AG09309 (cell line): ENCODE measurements around the gene MAB21L4.

Experiments
- DNase-seq: peaks from one replicate; pipeline ENCODE4 v3.0.0-alpha.2; 2010; ENCODE audit warnings: low read depth
- H3K4me3 ChIP-seq: 2 replicates; pipeline ENCODE4 v1.5.1; 2011; ENCODE audit warnings: mild to moderate bottlenecking, low read depth, low read length, moderate library complexity; ENCODE audit not compliant: control insufficient read depth
- TF ChIP-seq, protein P1 (sequence below): IDR thresholded peaks from 2 replicates; pipeline ENCODE4 v1.5.1; 2011; ENCODE audit warnings: mild to moderate bottlenecking, low read depth, low read length, inconsistent platforms; ENCODE audit not compliant: insufficient read depth, control insufficient read depth; ENCODE audit errors: missing control alignments

Gene MAB21L4

DNA sequence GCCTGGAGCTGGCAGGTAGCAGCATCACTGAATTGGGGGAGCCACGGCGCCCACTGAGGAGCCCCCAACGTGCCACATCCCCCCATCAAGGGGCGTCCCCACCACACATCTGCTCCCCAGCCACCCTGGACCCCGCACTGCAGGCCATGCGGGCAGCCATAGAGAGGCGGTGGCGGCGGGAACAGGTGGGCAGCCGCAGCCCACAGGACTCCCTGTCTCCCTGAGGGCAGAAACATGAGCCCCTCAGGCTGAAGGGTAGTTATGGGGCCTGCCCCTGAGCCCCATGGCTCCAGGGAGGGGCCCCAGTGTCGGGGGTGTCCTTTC is 36.7 kb upstream of the MAB21L4 start:
- H3K4me3 ChIP-seq, result no peak overlapping the region
- DNase-seq, result no peak
- TF ChIP-seq, protein P1, sequence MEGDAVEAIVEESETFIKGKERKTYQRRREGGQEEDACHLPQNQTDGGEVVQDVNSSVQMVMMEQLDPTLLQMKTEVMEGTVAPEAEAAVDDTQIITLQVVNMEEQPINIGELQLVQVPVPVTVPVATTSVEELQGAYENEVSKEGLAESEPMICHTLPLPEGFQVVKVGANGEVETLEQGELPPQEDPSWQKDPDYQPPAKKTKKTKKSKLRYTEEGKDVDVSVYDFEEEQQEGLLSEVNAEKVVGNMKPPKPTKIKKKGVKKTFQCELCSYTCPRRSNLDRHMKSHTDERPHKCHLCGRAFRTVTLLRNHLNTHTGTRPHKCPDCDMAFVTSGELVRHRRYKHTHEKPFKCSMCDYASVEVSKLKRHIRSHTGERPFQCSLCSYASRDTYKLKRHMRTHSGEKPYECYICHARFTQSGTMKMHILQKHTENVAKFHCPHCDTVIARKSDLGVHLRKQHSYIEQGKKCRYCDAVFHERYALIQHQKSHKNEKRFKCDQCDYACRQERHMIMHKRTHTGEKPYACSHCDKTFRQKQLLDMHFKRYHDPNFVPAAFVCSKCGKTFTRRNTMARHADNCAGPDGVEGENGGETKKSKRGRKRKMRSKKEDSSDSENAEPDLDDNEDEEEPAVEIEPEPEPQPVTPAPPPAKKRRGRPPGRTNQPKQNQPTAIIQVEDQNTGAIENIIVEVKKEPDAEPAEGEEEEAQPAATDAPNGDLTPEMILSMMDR, result no peak

DNA sequence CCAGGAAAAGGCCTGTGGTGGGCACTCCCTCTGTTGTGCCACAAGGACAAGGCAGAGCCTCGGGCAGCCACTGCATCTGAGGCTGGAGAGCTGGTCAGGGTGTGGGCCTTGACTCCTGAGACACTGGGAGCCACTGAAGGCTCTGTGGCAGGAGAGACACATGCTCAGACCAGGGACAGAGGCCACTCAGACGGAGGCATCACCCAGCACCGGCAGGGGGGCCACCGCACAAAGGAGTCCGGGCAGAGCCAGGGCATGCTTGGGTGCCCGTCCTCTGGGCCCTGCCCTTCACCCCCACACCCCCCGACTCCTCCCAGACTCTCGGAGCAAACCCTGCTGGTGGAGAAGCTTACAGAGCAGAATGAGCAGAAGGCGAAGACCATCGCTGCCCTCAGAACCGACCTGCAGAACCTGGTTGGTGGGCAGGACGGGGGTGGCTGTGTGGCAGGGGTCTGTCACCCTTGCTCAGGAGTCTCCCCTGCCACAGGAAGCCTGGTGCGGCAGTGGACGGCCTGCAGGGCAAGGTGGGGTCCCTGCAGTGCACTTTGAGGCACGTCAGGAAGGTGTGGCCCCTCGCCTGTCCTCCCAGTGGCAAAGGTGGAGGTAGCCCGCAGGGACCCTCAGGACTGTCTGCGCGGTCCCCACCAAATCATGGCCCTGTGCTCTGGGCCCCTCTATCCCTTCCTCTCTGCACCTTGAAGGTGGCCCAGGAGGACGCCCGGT is 36.2 kb upstream of the MAB21L4 start:
- H3K4me3 ChIP-seq, result no peak overlapping the region
- DNase-seq, result no peak
- TF ChIP-seq, protein P1, result no peak

GRCh38 chr2:240931319-240931949 is 35.5 kb upstream of the MAB21L4 start:
- no peak overlapping the region for H3K4me3 ChIP-seq
- TF ChIP-seq, protein P1, result no peak
- DNase-seq, result no peak

DNA sequence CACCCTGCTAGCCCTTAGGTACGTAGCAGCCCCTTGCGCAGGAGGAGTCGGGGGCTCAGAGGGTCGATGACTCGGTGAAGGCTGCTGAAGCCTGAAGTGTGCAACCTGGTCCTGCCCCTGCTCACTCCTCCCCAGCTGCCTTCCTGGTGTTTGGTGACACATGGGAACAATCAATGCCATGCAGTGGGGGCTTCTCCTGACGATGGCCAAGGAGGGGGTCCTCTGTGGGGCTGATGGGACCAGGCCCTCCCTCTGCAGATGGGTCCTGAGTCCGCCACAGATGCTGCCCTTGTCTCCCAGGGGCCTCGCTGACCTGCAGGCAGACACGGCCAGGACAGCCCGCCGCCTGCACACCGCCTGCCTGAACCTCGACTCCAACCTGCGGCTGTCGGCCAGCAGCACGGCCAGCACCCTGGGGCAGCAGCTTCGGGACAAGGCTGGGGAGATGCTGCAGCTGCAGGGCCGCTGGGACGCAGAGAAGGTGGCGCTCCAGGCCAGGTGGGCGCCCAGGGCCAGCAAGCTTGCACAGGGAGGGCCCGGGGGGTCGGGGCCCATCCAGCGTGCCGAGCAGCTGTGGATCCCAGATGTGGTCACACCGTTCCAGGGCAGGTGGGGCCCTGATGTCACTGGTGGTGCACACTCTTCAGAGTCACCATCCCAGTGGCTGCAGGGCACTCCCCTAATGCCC is 34.8 kb upstream of the MAB21L4 start:
- H3K4me3 ChIP-seq, result no peak overlapping the region
- TF ChIP-seq, protein P1, result no peak
- DNase-seq, result no peak

DNA sequence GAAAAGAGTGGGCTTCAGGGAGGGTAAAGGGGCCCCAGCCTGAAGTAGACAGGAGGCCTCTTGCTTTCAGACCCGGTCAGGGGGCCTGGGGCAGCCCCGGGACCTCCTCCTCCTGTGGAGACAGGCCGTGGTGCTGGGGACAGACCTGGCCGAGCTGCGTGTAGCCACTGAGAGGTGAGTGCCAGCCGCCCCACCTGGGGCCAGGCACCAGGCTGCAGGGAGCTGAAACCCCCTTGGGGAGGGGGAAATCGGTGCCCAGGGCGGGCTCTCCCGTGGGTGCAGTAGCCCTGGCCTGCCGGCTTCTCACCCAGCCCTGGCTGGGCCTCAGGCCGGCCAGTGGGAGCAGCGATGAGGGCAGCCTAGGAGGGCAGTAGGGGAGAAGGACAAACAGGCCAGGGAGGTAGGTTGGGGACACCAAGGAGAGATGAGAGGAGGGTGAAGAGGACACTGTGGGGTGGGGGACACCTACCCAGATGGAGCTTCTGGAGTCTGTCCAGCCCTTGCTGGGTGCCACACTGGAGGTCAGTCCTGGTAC is 34.2 kb upstream of the MAB21L4 start:
- TF ChIP-seq, protein P1, result no peak
- no peak overlapping the region for H3K4me3 ChIP-seq
- DNase-seq, result no peak

DNA sequence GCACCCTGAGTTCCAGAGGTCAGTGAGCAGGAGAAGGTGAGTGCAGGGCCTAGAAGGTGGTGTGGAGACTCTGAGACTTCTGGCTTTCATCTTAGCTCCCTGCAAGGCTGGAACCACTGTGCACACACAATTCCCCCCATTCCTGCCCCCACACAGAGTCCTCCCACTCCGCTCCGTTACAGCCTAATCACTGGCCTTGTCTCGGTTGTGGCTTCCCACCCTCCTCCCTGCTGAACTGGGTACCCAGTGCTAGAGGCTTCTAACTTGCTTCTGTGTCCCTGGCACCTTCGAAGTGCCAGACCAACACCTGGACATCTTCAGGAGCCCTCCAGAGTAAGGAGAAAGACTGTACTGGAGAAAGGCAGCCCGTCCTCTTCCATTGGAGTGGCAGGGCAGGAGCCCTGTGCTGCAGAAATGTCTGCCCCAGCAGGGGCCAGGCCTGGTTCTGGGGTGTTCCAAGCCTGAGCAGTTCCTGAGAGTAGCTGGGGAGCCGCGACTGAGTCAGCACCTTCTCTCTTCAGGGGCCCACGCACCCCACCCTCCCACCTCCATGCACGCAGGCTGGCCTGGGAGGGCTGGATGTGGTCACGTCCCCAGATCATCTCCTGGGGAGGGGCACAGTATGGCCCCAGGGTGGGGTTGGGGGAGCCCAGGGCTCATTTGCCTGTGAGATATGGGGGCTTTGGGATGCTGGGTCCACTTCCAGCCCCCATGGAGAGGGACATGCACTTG is 33.6 kb upstream of the MAB21L4 start:
- H3K4me3 ChIP-seq, result no peak overlapping the region
- TF ChIP-seq, protein P1, result no peak
- DNase-seq, result no peak
